ENCODE results near the gene MBNL1.

DNA sequence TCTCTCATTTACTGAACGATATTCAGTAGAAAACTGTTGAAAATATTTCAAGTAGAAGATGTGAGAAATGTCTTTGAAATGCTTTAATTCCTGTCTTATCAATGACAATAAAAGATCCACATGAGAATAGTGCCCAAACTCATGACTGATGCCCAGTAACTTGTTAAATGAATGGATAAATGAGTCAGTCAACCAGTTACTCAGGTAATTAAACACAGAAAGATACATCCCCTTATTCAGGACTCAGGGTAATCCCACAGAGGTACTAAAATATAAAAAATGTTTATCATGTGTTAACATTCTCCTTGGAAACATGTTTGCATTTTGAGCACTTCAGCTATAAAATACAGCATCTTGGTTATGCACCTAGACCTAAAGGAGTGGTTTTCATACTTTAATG lies 169.5 kb downstream of the MBNL1 start:
- TF ChIP-seq, protein P1, sequence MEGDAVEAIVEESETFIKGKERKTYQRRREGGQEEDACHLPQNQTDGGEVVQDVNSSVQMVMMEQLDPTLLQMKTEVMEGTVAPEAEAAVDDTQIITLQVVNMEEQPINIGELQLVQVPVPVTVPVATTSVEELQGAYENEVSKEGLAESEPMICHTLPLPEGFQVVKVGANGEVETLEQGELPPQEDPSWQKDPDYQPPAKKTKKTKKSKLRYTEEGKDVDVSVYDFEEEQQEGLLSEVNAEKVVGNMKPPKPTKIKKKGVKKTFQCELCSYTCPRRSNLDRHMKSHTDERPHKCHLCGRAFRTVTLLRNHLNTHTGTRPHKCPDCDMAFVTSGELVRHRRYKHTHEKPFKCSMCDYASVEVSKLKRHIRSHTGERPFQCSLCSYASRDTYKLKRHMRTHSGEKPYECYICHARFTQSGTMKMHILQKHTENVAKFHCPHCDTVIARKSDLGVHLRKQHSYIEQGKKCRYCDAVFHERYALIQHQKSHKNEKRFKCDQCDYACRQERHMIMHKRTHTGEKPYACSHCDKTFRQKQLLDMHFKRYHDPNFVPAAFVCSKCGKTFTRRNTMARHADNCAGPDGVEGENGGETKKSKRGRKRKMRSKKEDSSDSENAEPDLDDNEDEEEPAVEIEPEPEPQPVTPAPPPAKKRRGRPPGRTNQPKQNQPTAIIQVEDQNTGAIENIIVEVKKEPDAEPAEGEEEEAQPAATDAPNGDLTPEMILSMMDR (IDR thresholded peaks at IDR 0.05), result no peak
- no peak for TF ChIP-seq POLR2A (IDR thresholded peaks at IDR 0.05)
